ENCODE measurements around the gene MRPL44.

DNA sequence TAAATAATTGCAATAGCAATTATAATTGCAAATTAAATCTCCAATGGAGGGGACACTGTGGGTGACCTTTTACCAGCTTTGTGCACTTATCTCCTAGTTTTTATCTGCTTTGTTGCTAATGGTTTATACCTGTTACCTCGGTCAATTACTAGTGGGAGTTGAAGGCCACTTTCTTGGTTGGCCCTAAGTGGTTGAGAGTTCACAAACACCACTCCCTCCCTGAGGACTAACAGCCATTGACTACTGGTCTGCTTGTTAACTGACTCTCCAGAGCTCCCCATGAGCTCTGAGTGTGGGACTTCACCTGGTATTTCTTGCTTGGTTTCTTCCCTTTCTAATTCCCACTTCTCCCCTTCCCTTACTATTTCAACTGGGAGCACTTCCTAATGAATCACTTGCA lies 54.6 kb downstream of the MRPL44 start:
- TF ChIP-seq, protein P1, sequence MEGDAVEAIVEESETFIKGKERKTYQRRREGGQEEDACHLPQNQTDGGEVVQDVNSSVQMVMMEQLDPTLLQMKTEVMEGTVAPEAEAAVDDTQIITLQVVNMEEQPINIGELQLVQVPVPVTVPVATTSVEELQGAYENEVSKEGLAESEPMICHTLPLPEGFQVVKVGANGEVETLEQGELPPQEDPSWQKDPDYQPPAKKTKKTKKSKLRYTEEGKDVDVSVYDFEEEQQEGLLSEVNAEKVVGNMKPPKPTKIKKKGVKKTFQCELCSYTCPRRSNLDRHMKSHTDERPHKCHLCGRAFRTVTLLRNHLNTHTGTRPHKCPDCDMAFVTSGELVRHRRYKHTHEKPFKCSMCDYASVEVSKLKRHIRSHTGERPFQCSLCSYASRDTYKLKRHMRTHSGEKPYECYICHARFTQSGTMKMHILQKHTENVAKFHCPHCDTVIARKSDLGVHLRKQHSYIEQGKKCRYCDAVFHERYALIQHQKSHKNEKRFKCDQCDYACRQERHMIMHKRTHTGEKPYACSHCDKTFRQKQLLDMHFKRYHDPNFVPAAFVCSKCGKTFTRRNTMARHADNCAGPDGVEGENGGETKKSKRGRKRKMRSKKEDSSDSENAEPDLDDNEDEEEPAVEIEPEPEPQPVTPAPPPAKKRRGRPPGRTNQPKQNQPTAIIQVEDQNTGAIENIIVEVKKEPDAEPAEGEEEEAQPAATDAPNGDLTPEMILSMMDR (IDR thresholded peaks at IDR 0.05; ENCODE audit: low read depth, low read length), result no peak
- TF ChIP-seq EZH2phosphoT487 (IDR thresholded peaks at IDR 0.05; ENCODE audit: low read depth), result no peak

Data from OCI-LY3 (cell line).